Measurements from ENCODE around the gene VPS37C.
"Not testable (repeated sequence)": the region's sequence is repeated elsewhere in the genome, so short reads cannot be mapped to it uniquely, and the experiment has no call there.

GRCh38 chr11:61204502-61205059, 43.4 kb upstream of the VPS37C start:
- not testable (repeated sequence) for TF ChIP-seq MXI1 (IDR thresholded peaks at IDR 0.05; ENCODE audit: borderline replicate concordance, low read depth, low read length); FOXA1 (IDR thresholded peaks at IDR 0.05); FOXA1 (CRISPR knock-in tag; IDR thresholded peaks at IDR 0.05); CTCF (CRISPR knock-in tag; IDR thresholded peaks at IDR 0.05); HDAC6 (IDR thresholded peaks at IDR 0.05; ENCODE audit: low read depth, low read length); HCFC1 (IDR thresholded peaks at IDR 0.05; ENCODE audit: low read depth, low read length); POLR2A (IDR thresholded peaks at IDR 0.05; ENCODE audit: insufficient read depth in 1 of 2, low read depth in 2 of 2, low read length in 2 of 2); ZBTB7B (CRISPR knock-in tag; IDR thresholded peaks at IDR 0.05); BRCA1 (CRISPR knock-in tag; IDR thresholded peaks at IDR 0.05); XBP1 (CRISPR knock-in tag; IDR thresholded peaks at IDR 0.05); DMTF1 (CRISPR knock-in tag; IDR thresholded peaks at IDR 0.05); GRHL1 (CRISPR knock-in tag; conservative IDR thresholded peaks at IDR 0.05)

Data from HepG2 (cell line).